Measurements from ENCODE around the gene CD200.

The CD200 gene

GRCh38 chr3:112333381-112334317 lies 693 bp downstream of the CD200 start:
- DNase-seq, result no peak

GRCh38 chr3:112334691-112335433 lies 1.9 kb downstream of the CD200 start:
- DNase-seq, result no peak

GRCh38 chr3:112335434-112335781 lies 2.5 kb downstream of the CD200 start:
- no peak for DNase-seq

- DNase-seq, result no peak
Measured at GRCh38 chr3:112338021-112338726, 5.2 kb downstream of the CD200 start.

- no peak for DNase-seq
Measured at GRCh38 chr3:112338727-112339056, 5.7 kb downstream of the CD200 start.

GRCh38 chr3:112339134-112339533 lies 6.2 kb downstream of the CD200 start:
- DNase-seq, result no peak

GRCh38 chr3:112339609-112340008 lies 6.7 kb downstream of the CD200 start:
- no peak for DNase-seq

GRCh38 chr3:112341386-112341785 lies 8.4 kb downstream of the CD200 start:
- no peak for DNase-seq

- no peak for DNase-seq
Measured at GRCh38 chr3:112345681-112346080, 12.7 kb downstream of the CD200 start.

GRCh38 chr3:112346491-112347122 lies 13.7 kb downstream of the CD200 start:
- no peak for DNase-seq

GRCh38 chr3:112348943-112349342 lies 16.0 kb downstream of the CD200 start:
- no peak for DNase-seq

- no peak for DNase-seq
Measured at GRCh38 chr3:112349557-112349956, 16.6 kb downstream of the CD200 start.

- no peak for DNase-seq
Measured at GRCh38 chr3:112350018-112350810, 17.3 kb downstream of the CD200 start.

GRCh38 chr3:112351036-112351435 lies 18.1 kb downstream of the CD200 start:
- DNase-seq, result no peak

GRCh38 chr3:112351823-112352222 lies 18.9 kb downstream of the CD200 start:
- DNase-seq, result no peak

GRCh38 chr3:112352720-112353119 lies 19.8 kb downstream of the CD200 start:
- no peak for DNase-seq

GRCh38 chr3:112353365-112353764 lies 20.4 kb downstream of the CD200 start:
- no peak for DNase-seq

- DNase-seq, result no peak
Measured at GRCh38 chr3:112354642-112355306, 21.8 kb downstream of the CD200 start.

GRCh38 chr3:112355307-112355687 lies 22.3 kb downstream of the CD200 start:
- DNase-seq, result no peak

- DNase-seq, result no peak
Measured at GRCh38 chr3:112357930-112358780, 25.2 kb downstream of the CD200 start.

GRCh38 chr3:112360561-112360960 lies 27.6 kb downstream of the CD200 start:
- DNase-seq, result no peak
